ENCODE data around the gene RASL10B.
"Not testable (repeated sequence)": the region's sequence is repeated elsewhere in the genome, so short reads cannot be mapped to it uniquely, and the experiment has no call there.

RASL10B gene

GRCh38 chr17:35731239-35731916 is at the start of gene RASL10B:
TSS of gene RASL10B (plus strand) at chr17:35731639. CDS start at chr17:35735185, 3,546 bp downstream.
- DNase-seq: no peak

GRCh38 chr17:35683591-35683990 is 47.8 kb upstream of the RASL10B start:
- peak; percentile 60 for DNase-seq

- DNase-seq: no peak
Observed at GRCh38 chr17:35684055-35684802, 47.2 kb upstream of the RASL10B start.

GRCh38 chr17:35692512-35693210 is 38.8 kb upstream of the RASL10B start:
- DNase-seq: no peak

GRCh38 chr17:35693662-35694061 is 37.8 kb upstream of the RASL10B start:
- no peak for DNase-seq

GRCh38 chr17:35694906-35695305 is 36.5 kb upstream of the RASL10B start:
- no peak for DNase-seq

- DNase-seq: no peak
Observed at GRCh38 chr17:35695613-35696012, 35.8 kb upstream of the RASL10B start.

GRCh38 chr17:35698800-35699199 is 32.6 kb upstream of the RASL10B start:
- no peak for DNase-seq

- DNase-seq: no peak
Observed at GRCh38 chr17:35700150-35700549, 31.3 kb upstream of the RASL10B start.

GRCh38 chr17:35701491-35701890 is 29.9 kb upstream of the RASL10B start:
- no peak for DNase-seq

GRCh38 chr17:35703308-35703707 is 28.1 kb upstream of the RASL10B start:
- DNase-seq: not testable (repeated sequence)

- DNase-seq: no peak
Observed at GRCh38 chr17:35705230-35705629, 26.2 kb upstream of the RASL10B start.

GRCh38 chr17:35705705-35706104 is 25.7 kb upstream of the RASL10B start:
- DNase-seq: no peak

- peak; percentile 35 for DNase-seq
Observed at GRCh38 chr17:35708149-35708548, 23.3 kb upstream of the RASL10B start.

- DNase-seq: no peak
Observed at GRCh38 chr17:35708951-35709350, 22.5 kb upstream of the RASL10B start.

- DNase-seq: no peak
Observed at GRCh38 chr17:35709874-35710273, 21.6 kb upstream of the RASL10B start.

- DNase-seq: no peak
Observed at GRCh38 chr17:35710950-35711349, 20.5 kb upstream of the RASL10B start.

GRCh38 chr17:35713069-35713728 is 18.2 kb upstream of the RASL10B start:
- DNase-seq: no peak

GRCh38 chr17:35714988-35715387 is 16.5 kb upstream of the RASL10B start:
- DNase-seq: no peak

- no peak for DNase-seq
Observed at GRCh38 chr17:35715416-35715815, 16.0 kb upstream of the RASL10B start.

- DNase-seq: no peak
Observed at GRCh38 chr17:35716173-35716572, 15.3 kb upstream of the RASL10B start.

- DNase-seq: no peak
Observed at GRCh38 chr17:35716897-35717465, 14.5 kb upstream of the RASL10B start.

GRCh38 chr17:35717475-35717874 is 14.0 kb upstream of the RASL10B start:
- DNase-seq: no peak
